Renal pelvis (tissue), 4 donors: ENCODE measurements around the gene UBN2. TPM values are rescaled to one million over a fixed set of nuclear protein-coding genes. Genes with fewer than 3 reads are reported as not detected.
A peak's percentile ranks its signal among the peaks of the same experiment; 100 is the strongest.

ENCODE experiments used
- DNase-seq: peaks from one replicate; pipeline ENCODE4 v3.0.0-alpha.2; 2013
- polyA plus RNA-seq, 3 donors: library from polyadenylated mRNA; unstranded; fragments of 120-200 nt; gene quantifications; one replicate each; pipeline ENCODE4 v1.2.1, GENCODE V29; 2013; ENCODE audit not compliant: insufficient read length in 3 of 3

UBN2 gene
- polyA plus RNA-seq, 3 donors = 11.9 to 24.9 (median 24.1) TPM

GRCh38 chr7:139230484-139230773 is 608 bp upstream of the UBN2 start:
- DNase-seq = no peak

- peak; percentile 15 for DNase-seq
Observed at GRCh38 chr7:139231513-139232376, 708 bp downstream of the UBN2 start.

DNA sequence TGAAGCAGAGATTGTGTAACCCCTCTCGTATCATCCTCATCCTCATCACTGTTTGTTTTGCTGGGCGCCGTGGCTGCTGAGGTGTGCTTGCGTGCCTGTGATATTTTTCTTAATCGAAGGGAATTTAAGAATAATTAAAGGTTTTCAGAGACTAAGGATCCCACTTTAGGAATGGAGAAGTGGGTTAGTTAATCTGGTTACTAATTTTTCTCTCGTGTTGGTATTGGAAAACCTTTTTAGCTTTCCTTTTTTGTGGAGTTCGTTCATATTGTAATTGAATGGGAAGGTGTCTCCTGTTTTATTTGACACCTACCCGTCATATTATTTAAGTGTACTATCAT is 1.3 kb downstream of the UBN2 start:
- no peak for DNase-seq

DNA sequence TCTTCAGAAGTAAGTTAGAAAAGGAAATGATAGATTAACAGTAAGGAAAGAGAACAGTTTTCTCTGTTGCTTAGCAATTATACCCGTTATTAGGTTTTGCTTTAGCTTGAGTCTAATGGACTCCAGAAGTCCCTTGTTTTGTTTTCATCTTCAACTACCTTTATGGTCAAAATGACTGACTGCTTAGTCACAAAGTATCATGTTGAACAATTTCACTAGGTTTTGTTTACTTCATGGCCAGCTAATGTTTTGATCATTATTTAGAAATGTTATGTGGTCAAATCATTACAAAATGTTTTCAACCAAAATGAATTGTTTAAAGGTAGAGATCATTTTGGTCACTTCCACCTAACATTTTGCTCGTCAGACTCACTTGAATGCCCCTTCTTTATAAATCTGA is 1.9 kb downstream of the UBN2 start:
- DNase-seq = no peak

- DNase-seq = no peak
Observed at GRCh38 chr7:139241258-139241657, 10.2 kb downstream of the UBN2 start.

GRCh38 chr7:139242741-139243281 is 11.8 kb downstream of the UBN2 start:
- no peak for DNase-seq

DNA sequence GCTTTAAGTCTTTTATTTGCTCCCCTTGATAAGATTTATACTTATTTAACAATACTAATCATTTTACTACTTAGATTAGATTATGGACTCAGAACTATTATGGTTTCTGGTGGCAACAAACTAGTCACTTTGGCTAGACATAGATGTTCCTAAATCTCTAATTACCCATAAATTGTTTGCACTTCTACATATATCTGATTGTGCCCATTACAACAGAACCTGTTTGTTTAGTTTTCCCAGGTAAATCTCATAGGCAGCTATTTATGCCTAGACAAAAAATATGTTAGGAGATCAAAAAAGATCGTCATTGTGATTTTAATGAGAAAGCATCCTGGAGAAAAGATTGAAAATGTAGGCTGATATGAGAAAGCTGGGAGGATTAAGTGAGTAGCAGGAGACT is 14.4 kb downstream of the UBN2 start:
- DNase-seq = no peak

DNA sequence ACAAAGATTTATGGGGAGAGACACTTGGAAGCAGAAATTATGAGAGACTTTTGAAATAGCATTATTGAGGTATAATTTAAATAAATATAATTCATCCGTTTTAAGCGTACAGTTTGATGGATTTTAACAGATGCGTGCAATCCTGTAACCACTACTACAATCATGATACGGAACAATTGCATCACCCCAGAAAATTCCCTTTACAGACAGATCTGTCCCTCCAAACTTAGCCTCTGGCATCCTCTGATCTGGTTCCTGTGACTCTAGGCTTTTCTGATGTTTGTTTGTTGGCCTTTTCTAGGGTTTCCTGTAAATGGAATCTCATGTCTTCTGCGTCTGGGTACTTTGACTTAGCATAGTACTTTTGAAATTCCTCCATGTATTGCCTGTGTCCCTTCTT is 15.5 kb downstream of the UBN2 start:
- DNase-seq = no peak

GRCh38 chr7:139246905-139247304 is 15.9 kb downstream of the UBN2 start:
- no peak for DNase-seq

GRCh38 chr7:139249179-139249810 is 18.3 kb downstream of the UBN2 start:
- no peak for DNase-seq

DNA sequence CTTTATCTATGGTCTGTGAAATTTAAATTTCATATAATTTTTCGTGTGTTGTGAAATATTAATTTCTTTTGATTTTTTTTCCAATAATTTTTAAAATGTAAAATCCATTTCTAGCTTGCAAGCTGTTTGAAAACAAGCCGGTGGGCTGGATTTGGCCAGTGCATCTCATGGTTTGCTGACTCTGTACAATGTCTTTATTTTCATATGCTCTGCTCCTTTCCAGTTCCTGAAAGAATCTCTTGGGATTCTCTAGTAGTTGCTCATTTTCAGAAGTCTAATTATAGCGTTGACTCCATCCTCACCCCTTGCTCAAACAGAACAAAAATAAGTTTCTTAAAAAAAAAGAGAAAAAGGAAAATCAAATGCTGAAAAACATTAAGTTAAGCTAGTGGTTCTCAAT is 21.4 kb downstream of the UBN2 start:
- DNase-seq = no peak

GRCh38 chr7:139254281-139254680 is 23.2 kb downstream of the UBN2 start:
- peak; percentile 39 for DNase-seq

DNA sequence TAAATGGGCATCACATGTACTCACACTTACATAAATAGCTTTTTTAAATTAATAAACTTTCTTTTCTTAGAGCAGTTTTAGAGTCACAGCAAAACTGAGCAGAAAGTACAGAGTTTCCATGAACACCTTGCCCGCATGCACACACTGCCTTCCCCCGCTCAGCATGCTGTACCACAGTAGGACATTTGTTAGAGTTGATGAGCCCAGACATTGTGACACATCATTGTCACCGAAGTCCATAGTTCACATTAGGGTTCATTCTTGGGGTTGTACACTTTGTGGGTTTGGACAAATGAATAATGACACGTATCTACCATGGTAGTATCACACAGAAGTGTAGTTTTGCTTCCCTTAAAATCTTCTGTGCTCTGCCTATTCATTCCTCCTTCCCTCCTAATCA is 23.7 kb downstream of the UBN2 start:
- no peak for DNase-seq

GRCh38 chr7:139255290-139255689 is 24.3 kb downstream of the UBN2 start:
- no peak for DNase-seq

DNA sequence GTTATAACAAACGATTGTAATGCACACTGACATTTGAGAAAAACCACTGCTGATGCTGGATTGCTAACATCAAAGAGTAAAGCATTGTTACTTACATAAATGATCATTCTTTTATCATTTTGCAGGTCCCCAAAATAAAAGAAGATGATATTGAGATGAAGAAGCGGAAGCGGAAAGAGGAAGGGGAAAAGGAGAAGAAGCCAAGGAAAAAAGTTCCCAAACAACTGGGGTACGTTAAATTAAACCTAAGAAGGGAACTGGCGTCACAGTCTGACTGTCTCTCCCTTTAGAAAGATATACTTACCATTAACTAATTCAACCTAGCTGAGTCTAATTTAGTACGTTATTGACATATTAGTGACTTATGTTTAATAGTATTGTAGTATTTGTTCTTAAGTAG is 28.1 kb downstream of the UBN2 start:
- no peak for DNase-seq

DNA sequence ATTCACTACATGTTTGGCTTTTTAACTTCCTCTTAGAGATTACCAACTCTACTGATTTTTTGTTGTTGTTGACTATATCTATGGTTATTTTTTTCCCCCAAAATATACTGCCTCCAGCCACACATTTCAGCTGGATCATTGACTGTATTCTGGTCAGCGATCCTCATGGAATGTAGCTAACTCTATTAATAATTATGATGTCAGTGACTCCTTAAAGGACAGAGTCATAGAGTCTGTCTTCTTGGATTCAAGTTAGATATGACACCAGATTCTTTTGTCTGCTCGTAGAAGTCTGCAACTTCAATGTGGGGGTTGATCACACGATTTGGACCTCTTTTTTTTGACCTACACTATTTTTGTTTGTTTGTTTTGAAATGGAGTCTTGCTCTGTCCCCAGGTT is 33.2 kb downstream of the UBN2 start:
- DNase-seq = no peak

GRCh38 chr7:139265673-139266072 is 34.6 kb downstream of the UBN2 start:
- no peak for DNase-seq

DNA sequence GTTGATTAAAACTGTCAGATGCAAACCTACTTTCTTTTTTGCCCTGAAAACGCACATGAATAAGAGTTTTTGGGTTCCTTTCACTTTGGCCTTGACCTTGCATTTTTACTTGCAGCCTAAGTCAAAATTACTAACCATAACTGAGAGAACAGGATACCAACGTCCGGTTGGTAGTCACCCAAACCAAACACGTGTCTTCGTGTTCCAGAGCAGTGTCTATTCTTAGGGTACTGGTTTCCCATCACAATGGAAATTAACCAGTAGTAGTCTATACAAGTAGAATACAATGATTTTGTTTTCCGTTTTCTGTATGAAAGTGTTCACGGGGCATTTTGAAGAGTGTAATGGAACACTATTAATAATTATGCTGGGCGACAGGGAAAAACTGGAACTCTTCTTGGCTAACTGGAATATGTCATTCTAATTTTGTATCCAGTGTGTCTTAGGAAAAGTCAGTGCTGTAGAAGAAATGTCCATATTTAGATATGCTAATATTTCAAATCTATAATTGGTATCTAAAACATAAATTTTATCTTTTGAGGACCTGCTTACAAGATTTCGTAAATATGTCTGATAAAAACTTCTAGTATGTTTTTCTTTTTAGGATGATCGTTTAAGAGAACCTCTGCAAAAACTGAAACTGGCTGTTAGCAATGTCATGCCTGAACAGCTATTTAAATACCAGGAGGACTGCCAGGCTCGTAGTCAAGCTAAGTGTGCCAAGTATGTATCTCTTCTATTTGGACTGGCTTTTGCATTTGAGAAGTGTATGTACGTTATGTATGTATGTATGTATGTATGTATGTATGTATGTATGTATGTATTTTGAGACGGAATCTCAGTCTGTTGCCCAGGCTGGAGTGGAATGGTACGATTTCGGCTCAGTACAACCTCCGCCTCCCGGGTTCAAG is 40.9 kb downstream of the UBN2 start:
- no peak for DNase-seq

DNA sequence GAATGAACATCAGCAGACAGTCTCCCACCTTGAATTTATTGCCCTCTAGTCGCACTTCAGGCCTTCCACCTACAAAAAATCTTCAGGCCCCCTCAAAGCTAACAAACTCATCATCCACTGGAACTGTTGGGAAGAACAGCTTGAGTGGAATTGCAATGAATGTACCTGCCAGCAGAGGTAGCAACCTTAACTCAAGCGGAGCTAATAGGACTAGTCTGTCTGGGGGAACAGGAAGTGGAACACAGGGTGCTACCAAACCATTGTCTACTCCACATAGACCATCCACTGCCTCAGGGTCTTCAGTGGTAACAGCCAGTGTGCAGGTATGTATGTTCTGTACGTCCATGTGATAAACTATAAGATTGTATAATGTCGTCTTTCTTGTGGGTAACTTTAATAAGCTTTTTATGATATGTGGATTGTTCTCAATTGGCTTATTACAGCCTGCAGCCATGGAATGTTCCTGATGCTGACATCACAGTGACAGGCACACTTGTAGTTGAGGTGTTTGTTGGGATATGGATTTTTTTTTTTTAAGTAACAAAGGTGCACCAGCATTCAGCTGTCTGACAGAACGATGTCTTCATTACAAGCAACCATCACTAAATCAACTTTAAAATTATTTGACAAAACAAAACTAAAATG is 53.3 kb downstream of the UBN2 start:
- DNase-seq = no peak

DNA sequence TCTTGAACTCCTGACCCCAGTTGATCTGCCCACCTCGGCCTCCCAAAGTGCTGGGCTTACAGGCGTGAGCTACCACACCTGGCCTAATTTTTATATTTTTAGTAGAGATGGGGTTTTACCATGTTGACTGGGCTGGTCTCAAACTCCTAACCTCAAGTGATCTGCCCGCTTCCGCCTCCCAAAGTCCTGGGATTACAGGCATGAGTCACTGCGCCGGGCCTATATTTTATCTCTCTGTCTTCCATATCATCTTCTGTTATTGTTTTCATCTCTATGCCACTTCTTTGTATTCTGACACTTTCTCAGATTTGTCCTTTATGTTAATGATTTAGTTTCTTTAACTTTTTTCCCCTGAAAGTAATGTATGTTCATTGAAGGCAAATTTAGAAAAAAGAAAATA is 55.1 kb downstream of the UBN2 start:
- no peak for DNase-seq

GRCh38 chr7:139292821-139293220 is 61.8 kb downstream of the UBN2 start:
- DNase-seq = no peak

- DNase-seq = no peak
Observed at GRCh38 chr7:139293534-139293933, 62.5 kb downstream of the UBN2 start.
